Trophoblast cell (in vitro differentiated cells and primary cell): ENCODE data around the gene ZFP36L2.

Source experiments
- DNase-seq, 2 donors: peaks; one replicate each; pipeline ENCODE4 v3.0.0-alpha.2; 2016
- H2AFZ ChIP-seq: 2 replicates; pipeline ENCODE4 v1.6.1; 2013; ENCODE audit warnings: low read length, moderate library complexity, mild to moderate bottlenecking; ENCODE audit not compliant: insufficient read depth, poor library complexity
- H2AK5ac ChIP-seq: 2 replicates; pipeline ENCODE4 v1.6.1; 2013; ENCODE audit warnings: mild to moderate bottlenecking, low read length
- H2BK120ac ChIP-seq: 2 replicates; pipeline ENCODE4 v1.6.1; 2013; ENCODE audit warnings: low read length, mild to moderate bottlenecking, moderate library complexity; ENCODE audit not compliant: insufficient read depth, poor library complexity
- H2BK12ac ChIP-seq: 2 replicates; pipeline ENCODE4 v1.6.1; 2013; ENCODE audit warnings: mild to moderate bottlenecking, low read length, moderate library complexity
- H2BK5ac ChIP-seq: 2 replicates; pipeline ENCODE4 v1.6.1; 2013; ENCODE audit warnings: low read length, low read depth, moderate library complexity, mild to moderate bottlenecking; ENCODE audit not compliant: poor library complexity
- H3K14ac ChIP-seq: 2 replicates; pipeline ENCODE4 v1.6.1; 2013; ENCODE audit warnings: mild to moderate bottlenecking, low read length
- H3K18ac ChIP-seq: 2 replicates; pipeline ENCODE4 v1.6.1; 2013; ENCODE audit warnings: mild to moderate bottlenecking, low read length
- H3K23ac ChIP-seq: 2 replicates; pipeline ENCODE4 v1.6.1; 2013; ENCODE audit warnings: low read length
- H3K27ac ChIP-seq: 2 replicates; pipeline ENCODE4 v1.5.1; 2013; ENCODE audit warnings: low read depth, mild to moderate bottlenecking, inconsistent platforms, low read length, moderate library complexity
- H3K27me3 ChIP-seq: 2 replicates; pipeline ENCODE4 v1.6.1; 2013; ENCODE audit warnings: inconsistent platforms, mild to moderate bottlenecking, low read length, moderate library complexity; ENCODE audit not compliant: insufficient read depth
- H3K36me3 ChIP-seq, 2 experiments: 1 replicate in 1 of 2; 2 replicates in 1 of 2; pipeline ENCODE4 v1.6.1; 2013; ENCODE audit warnings: low read length in 2 of 2, mild to moderate bottlenecking in 2 of 2, moderate library complexity in 1 of 2; ENCODE audit not compliant: insufficient read depth in 2 of 2, control insufficient read depth in 1 of 2
- H3K4ac ChIP-seq: 2 replicates; pipeline ENCODE4 v1.6.1; 2013; ENCODE audit warnings: low read depth, mild to moderate bottlenecking, low read length, moderate library complexity
- H3K4me1 ChIP-seq, 2 experiments: 1 replicate in 1 of 2; 2 replicates in 1 of 2; pipeline ENCODE4 v1.6.1; 2013; ENCODE audit warnings: low read length in 2 of 2, mild to moderate bottlenecking in 2 of 2, moderate library complexity in 1 of 2; ENCODE audit not compliant: insufficient read depth in 2 of 2, control insufficient read depth in 1 of 2
- H3K4me2 ChIP-seq: 2 replicates; pipeline ENCODE4 v1.6.1; 2013; ENCODE audit warnings: inconsistent platforms, mild to moderate bottlenecking, low read length, moderate library complexity
- H3K4me3 ChIP-seq: 2 replicates; pipeline ENCODE4 v1.5.1; 2013; ENCODE audit warnings: mild to moderate bottlenecking, low read depth, low read length, inconsistent platforms
- H3K79me1 ChIP-seq: one replicate; pipeline ENCODE4 v1.6.1; 2013; ENCODE audit warnings: low read length
- H3K79me2 ChIP-seq: 2 replicates; pipeline ENCODE4 v1.6.1; 2013; ENCODE audit warnings: low read length, mild to moderate bottlenecking; ENCODE audit not compliant: control insufficient read depth, insufficient read depth, poor library complexity
- H3K9ac ChIP-seq: 2 replicates; pipeline ENCODE4 v1.6.1; 2013; ENCODE audit warnings: mild to moderate bottlenecking, low read length
- H3K9me3 ChIP-seq: 2 replicates; pipeline ENCODE4 v1.6.1; 2013; ENCODE audit warnings: low read depth, mild to moderate bottlenecking, control low read depth, inconsistent platforms, low read length; ENCODE audit not compliant: insufficient read depth
- H4K12ac ChIP-seq: 2 replicates; pipeline ENCODE4 v1.6.1; 2013; ENCODE audit warnings: low read depth, mild to moderate bottlenecking, low read length, moderate library complexity
- H4K8ac ChIP-seq: 2 replicates; pipeline ENCODE4 v1.6.1; 2013; ENCODE audit warnings: low read depth, mild to moderate bottlenecking, low read length, moderate library complexity
- H4K91ac ChIP-seq: one replicate; pipeline ENCODE4 v1.6.1; 2013; ENCODE audit warnings: low read depth, mild to moderate bottlenecking, low read length, moderate library complexity
- WGBS: extraction: QIAGEN DNeasy Blood & Tissue Kit; methylation state at CpG from one replicate; pipeline ENCODE4 v1.1.7; 2013; ENCODE audit warnings: missing lambda C conversion rate; ENCODE audit not compliant: insufficient read length, insufficient coverage; ENCODE audit errors: extremely low coverage; 5-methylcytosine and 5-hydroxymethylcytosine counted together

ZFP36L2 gene

DNA sequence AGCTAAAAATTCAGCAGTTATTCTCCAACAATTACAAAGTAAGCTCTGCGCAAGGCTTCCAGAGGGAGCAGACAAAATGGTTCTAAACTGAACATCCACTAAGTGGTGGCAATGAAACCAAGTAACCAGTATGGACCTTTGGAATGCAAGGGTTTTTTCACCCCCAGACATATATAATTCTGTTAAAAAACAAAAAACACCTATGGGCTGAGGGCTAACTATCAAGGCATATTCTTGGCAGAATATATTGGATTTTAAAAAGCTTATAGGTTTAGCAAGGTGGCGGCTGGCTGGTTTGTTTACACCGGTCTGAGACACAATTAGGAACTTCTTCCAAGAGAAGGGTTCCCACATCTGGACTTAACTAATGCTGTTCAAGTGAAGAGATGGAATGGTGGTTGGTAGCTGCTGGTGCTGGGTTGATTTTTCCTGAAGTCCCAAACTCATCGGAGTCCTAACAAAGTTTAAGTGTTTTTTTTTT is 2.8 kb downstream of the ZFP36L2 start:
- H3K79me2 ChIP-seq: peaks cover 37% of the 10 kb centered on the region
- H3K14ac ChIP-seq: no peak overlapping the region
- no peaks in the 10 kb centered on the region for H3K27me3 ChIP-seq
- H4K91ac ChIP-seq: no peak overlapping the region
- no peak overlapping the region for H2BK12ac ChIP-seq
- no peak overlapping the region for H3K4me3 ChIP-seq
- H4K8ac ChIP-seq: no peak overlapping the region
- no peak for DNase-seq
- peaks cover 2% of the 10 kb centered on the region for H3K9me3 ChIP-seq
- no peak overlapping the region for H2BK120ac ChIP-seq
- H3K18ac ChIP-seq: no peak overlapping the region
- H3K23ac ChIP-seq: no peak overlapping the region
- H2AK5ac ChIP-seq: no peak overlapping the region
- H3K4me2 ChIP-seq: peak overlapping the region; percentile 61
- no peak overlapping the region for H2AFZ ChIP-seq
- peak overlapping the region; percentile 65 for H3K4ac ChIP-seq
- H2BK5ac ChIP-seq: no peak overlapping the region
- H3K79me1 ChIP-seq: peaks cover 54% of the 10 kb centered on the region
- peaks cover 29 to 37% of the 10 kb centered on the region in 2 experiments for H3K4me1 ChIP-seq
- peaks cover 15% of the 10 kb centered on the region in 2 experiments for H3K36me3 ChIP-seq
- H4K12ac ChIP-seq: no peak overlapping the region
- H3K9ac ChIP-seq: no peak overlapping the region
- H3K27ac ChIP-seq: peak overlapping the region; percentile 23
- WGBS: no CpG with 5 or more reads among the region's 4 CpGs

DNA sequence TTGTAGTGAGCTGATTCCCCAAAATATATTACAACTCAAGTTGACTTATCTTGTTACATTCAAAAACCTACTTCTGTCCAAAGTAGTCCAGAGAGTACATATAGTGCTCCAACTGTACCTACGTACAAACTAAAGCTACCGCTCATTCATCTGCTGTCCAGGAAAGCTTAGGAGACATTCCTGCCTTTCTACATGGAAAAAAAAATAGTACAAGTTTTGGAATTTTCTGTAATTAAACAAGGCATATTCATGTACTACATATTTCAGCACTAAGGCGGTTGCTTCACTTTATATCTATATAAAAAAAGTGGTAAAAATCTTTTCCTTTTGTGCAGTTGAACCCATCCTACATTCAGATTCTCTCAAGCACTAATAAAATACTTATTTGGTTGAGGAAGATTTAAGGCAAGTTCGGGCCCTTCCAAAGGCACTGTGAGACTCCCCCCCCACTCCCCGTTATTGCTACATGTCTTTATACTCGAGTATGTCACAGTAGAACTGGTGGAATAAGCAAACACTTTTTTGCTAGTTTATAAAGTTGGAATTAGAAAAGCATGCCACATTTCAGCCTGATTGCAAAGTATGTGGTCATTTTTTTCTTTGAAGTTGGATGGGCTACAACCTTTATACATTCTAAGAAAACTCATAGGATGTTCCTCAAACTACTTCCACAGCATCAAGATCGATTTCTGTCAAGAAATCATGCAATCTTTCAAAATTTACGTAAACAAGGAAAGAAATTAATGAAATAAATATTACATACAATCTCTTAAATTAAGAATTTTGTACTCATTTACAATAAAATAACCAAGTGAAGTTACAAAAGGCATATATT is 3.7 kb downstream of the ZFP36L2 start:
- no peak overlapping the region for H4K12ac ChIP-seq
- peaks cover 30 to 38% of the 10 kb centered on the region in 2 experiments for H3K4me1 ChIP-seq
- H3K4me2 ChIP-seq: peak overlapping the region; percentile 43
- H3K79me2 ChIP-seq: peaks cover 36% of the 10 kb centered on the region
- H3K27me3 ChIP-seq: no peaks in the 10 kb centered on the region
- H3K18ac ChIP-seq: no peak overlapping the region
- no CpG with 5 or more reads among the region's 8 CpGs for WGBS
- peaks cover 2% of the 10 kb centered on the region for H3K9me3 ChIP-seq
- H3K9ac ChIP-seq: no peak overlapping the region
- no peak overlapping the region for H3K4me3 ChIP-seq
- no peak overlapping the region for H2AK5ac ChIP-seq
- no peak overlapping the region for H2AFZ ChIP-seq
- H4K91ac ChIP-seq: no peak overlapping the region
- H3K27ac ChIP-seq: peak overlapping the region; percentile 6
- no peak for DNase-seq
- peaks cover 15% of the 10 kb centered on the region in 2 experiments for H3K36me3 ChIP-seq
- H3K23ac ChIP-seq: no peak overlapping the region
- H3K4ac ChIP-seq: no peak overlapping the region
- no peak overlapping the region for H2BK120ac ChIP-seq
- no peak overlapping the region for H2BK5ac ChIP-seq
- H3K14ac ChIP-seq: no peak overlapping the region
- H2BK12ac ChIP-seq: no peak overlapping the region
- peaks cover 55% of the 10 kb centered on the region for H3K79me1 ChIP-seq
- no peak overlapping the region for H4K8ac ChIP-seq

DNA sequence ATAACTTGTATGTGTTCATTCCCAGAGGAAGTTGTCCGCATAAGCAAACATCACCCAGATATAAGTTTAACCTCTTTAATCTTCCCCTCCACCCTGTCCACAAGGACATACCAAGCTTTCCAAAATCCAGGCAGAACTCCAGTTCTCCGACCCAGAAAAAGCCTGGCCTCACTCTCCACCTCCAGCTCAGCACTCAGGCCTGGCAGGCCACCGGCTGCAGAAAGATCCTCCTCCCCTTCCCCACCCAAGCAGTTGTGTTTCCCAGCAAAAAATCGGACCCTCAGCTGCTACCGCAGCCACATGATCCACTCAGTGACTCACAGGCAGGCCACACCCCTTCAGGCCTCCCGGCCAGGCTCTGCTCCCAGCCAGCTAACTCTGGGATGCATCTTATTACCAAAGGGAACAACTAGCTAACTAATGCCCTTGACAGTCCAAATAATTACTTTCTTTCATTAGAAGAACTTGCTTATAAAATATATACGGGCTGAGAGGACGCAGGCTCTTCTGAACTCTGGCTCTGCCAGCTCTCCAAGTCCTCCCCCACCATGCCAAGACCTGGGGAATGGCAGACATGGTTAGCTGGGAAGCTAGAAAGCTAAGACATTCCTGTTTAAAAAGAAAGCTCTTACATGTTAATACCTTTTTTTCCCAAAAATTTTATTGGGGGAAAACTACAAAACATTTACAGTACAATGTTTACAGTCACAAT is 4.5 kb downstream of the ZFP36L2 start:
- H3K27ac ChIP-seq: peak overlapping the region; percentile 87
- no peak overlapping the region for H2BK12ac ChIP-seq
- H3K4ac ChIP-seq: no peak overlapping the region
- WGBS: no CpG with 5 or more reads among the region's 8 CpGs
- no peak overlapping the region for H3K23ac ChIP-seq
- peaks cover 47% of the 10 kb centered on the region for H3K79me1 ChIP-seq
- H3K4me2 ChIP-seq: peak overlapping the region; percentile 48
- H2BK5ac ChIP-seq: peak overlapping the region; percentile 15
- no peak overlapping the region for H2AK5ac ChIP-seq
- peaks cover 15% of the 10 kb centered on the region in 2 experiments for H3K36me3 ChIP-seq
- no peak overlapping the region for H3K4me3 ChIP-seq
- peaks cover 28% of the 10 kb centered on the region for H3K79me2 ChIP-seq
- H3K9ac ChIP-seq: no peak overlapping the region
- H2BK120ac ChIP-seq: no peak overlapping the region
- peak; percentile 59 to 65 for DNase-seq
- H3K14ac ChIP-seq: no peak overlapping the region
- H4K12ac ChIP-seq: no peak overlapping the region
- H3K9me3 ChIP-seq: peaks cover 2% of the 10 kb centered on the region
- no peak overlapping the region for H3K18ac ChIP-seq
- no peak overlapping the region for H4K91ac ChIP-seq
- H4K8ac ChIP-seq: no peak overlapping the region
- H2AFZ ChIP-seq: no peak overlapping the region
- peaks cover 29 to 39% of the 10 kb centered on the region in 2 experiments for H3K4me1 ChIP-seq
- no peaks in the 10 kb centered on the region for H3K27me3 ChIP-seq

DNA sequence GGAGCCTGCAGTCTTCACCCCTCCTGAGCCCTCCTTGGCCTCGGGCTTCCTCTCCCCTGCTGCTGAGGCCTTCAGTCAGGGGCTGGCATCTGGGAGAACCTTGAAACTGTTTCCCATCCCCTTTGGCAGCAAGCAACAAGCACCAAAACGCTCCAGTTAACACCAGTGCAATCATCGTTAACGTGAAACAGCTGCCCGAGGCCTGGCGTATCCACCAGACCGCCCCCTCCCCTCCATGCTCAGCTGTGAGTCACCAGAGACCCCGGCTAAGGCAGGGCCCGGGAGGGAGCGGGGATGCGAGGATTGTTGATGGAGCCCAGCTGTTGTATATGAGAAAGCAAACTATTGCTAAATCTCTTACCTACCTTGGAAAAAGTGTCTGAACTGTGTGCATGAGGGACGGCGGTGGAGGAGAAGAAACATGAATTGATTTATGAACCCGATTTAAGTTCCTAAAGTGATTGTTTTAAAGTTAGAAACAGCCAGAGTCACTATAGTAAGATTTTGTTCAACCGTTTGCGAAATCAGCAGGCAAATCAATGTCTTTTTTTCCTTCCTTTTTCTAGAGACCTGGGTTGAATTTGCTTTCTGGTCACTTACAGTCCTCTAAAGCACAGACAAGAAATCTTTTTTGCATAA is 5.2 kb downstream of the ZFP36L2 start:
- Histone ChIP-seq H3K18ac (no peak overlapping the region), H2BK120ac (peak overlapping the region; percentile 14), H3K79me2 (peaks cover 24% of the 10 kb centered on the region), H3K9ac (no peak overlapping the region), H4K8ac (peak overlapping the region; percentile 17), H2AK5ac (peak overlapping the region; percentile 27), H4K91ac (peak overlapping the region; percentile 45), H2AFZ (no peak overlapping the region), H3K4me1 (peaks cover 29 to 39% of the 10 kb centered on the region in 2 experiments), H3K36me3 (peaks cover 15% of the 10 kb centered on the region in 2 experiments), H3K14ac (peak overlapping the region; percentile 61), H2BK12ac (peak overlapping the region; percentile 12), H3K4me2 (peak overlapping the region; percentile 48), H3K23ac (no peak overlapping the region), H2BK5ac (peak overlapping the region; percentile 26), H3K9me3 (peaks cover 2% of the 10 kb centered on the region), H3K79me1 (peaks cover 43% of the 10 kb centered on the region), H4K12ac (no peak overlapping the region), H3K27ac (peak overlapping the region; percentile 87), H3K4me3 (no peak overlapping the region), H3K27me3 (no peaks in the 10 kb centered on the region), H3K4ac (no peak overlapping the region)
- WGBS: no CpG with 5 or more reads among the region's 16 CpGs
- DNase-seq: no peak
